H9 (cell line): ENCODE results near the gene ZSWIM1. TPM values are rescaled to one million over a fixed set of nuclear protein-coding genes. Genes with fewer than 3 reads are reported as not detected.

Experiments
- DNase-seq: peaks from one replicate; pipeline ENCODE4 v3.0.0-alpha.2; 2017
- H2AFZ ChIP-seq: one replicate; pipeline ENCODE4 v1.6.1; 2013; ENCODE audit warnings: mild to moderate bottlenecking, low read length, control low read depth, moderate library complexity
- H2AK5ac ChIP-seq: 2 replicates; pipeline ENCODE4 v1.6.1; 2013; ENCODE audit warnings: low read length, control low read depth, mixed read lengths; ENCODE audit not compliant: insufficient read length
- H2BK120ac ChIP-seq: one replicate; pipeline ENCODE4 v1.6.1; 2013; ENCODE audit warnings: low read depth, mild to moderate bottlenecking, low read length, control low read depth, inconsistent platforms; ENCODE audit not compliant: poor library complexity, severe bottlenecking
- H2BK12ac ChIP-seq: 2 replicates; pipeline ENCODE4 v1.6.1; 2013; ENCODE audit warnings: low read length, control low read depth, mixed read lengths, low read depth; ENCODE audit not compliant: insufficient read length
- H2BK15ac ChIP-seq: 2 replicates; pipeline ENCODE4 v1.6.1; 2013; ENCODE audit warnings: low read depth, low read length, control low read depth
- H2BK20ac ChIP-seq: one replicate; pipeline ENCODE4 v1.6.1; 2013; ENCODE audit warnings: low read depth, mild to moderate bottlenecking, low read length, control low read depth, inconsistent platforms; ENCODE audit not compliant: poor library complexity, severe bottlenecking
- H2BK5ac ChIP-seq: 2 replicates; pipeline ENCODE4 v1.6.1; 2013; ENCODE audit warnings: low read length, control low read depth, mixed read lengths; ENCODE audit not compliant: insufficient read length
- H3K14ac ChIP-seq: 2 replicates; pipeline ENCODE4 v1.6.1; 2013; ENCODE audit warnings: low read length, control low read depth; ENCODE audit not compliant: insufficient read depth
- H3K18ac ChIP-seq: 2 replicates; pipeline ENCODE4 v1.6.1; 2013; ENCODE audit warnings: low read depth, mild to moderate bottlenecking, mixed read lengths, low read length, control low read depth; ENCODE audit not compliant: insufficient read length
- H3K23ac ChIP-seq: 2 replicates; pipeline ENCODE4 v1.6.1; 2013; ENCODE audit warnings: low read length, control low read depth, mixed read lengths, low read depth; ENCODE audit not compliant: insufficient read length
- H3K23me2 ChIP-seq: 2 replicates; pipeline ENCODE4 v1.6.1; 2013; ENCODE audit warnings: low read depth, mild to moderate bottlenecking, mixed read lengths, low read length, control low read depth; ENCODE audit not compliant: insufficient read length, poor library complexity, severe bottlenecking
- H3K27ac ChIP-seq: 2 replicates; pipeline ENCODE4 v1.5.1; 2013; ENCODE audit warnings: low read length, control low read depth, mixed read lengths, low read depth; ENCODE audit not compliant: insufficient read length
- H3K27me3 ChIP-seq: 2 replicates; pipeline ENCODE4 v1.6.1; 2013; ENCODE audit warnings: low read length, control low read depth, inconsistent platforms; ENCODE audit not compliant: insufficient read depth
- H3K4ac ChIP-seq: 2 replicates; pipeline ENCODE4 v1.6.1; 2013; ENCODE audit warnings: low read depth, mild to moderate bottlenecking, control low read depth, inconsistent platforms, low read length, moderate library complexity
- H3K4me1 ChIP-seq: 2 replicates; pipeline ENCODE4 v1.6.1; 2013; ENCODE audit warnings: low read length, control low read depth, inconsistent platforms; ENCODE audit not compliant: insufficient read depth
- H3K4me2 ChIP-seq: 2 replicates; pipeline ENCODE4 v1.6.1; 2013; ENCODE audit warnings: low read length, control low read depth, mixed read lengths; ENCODE audit not compliant: insufficient read length, insufficient read depth
- H3K56ac ChIP-seq: 2 replicates; pipeline ENCODE4 v1.6.1; 2013; ENCODE audit warnings: low read depth, mild to moderate bottlenecking, mixed read lengths, low read length, control low read depth; ENCODE audit not compliant: insufficient read length
- H3K79me1 ChIP-seq: 2 replicates; pipeline ENCODE4 v1.6.1; 2013; ENCODE audit warnings: low read depth, mild to moderate bottlenecking, moderate library complexity, low read length, control low read depth, inconsistent platforms; ENCODE audit not compliant: insufficient read depth, poor library complexity, severe bottlenecking
- H3K79me2 ChIP-seq: 2 replicates; pipeline ENCODE4 v1.6.1; 2013; ENCODE audit warnings: low read length, control low read depth, inconsistent platforms; ENCODE audit not compliant: insufficient read depth
- H3K9ac ChIP-seq: 2 replicates; pipeline ENCODE4 v1.6.1; 2013; ENCODE audit warnings: low read length, control low read depth, mixed read lengths; ENCODE audit not compliant: insufficient read length; ENCODE audit errors: extremely low read depth
- H3K9me3 ChIP-seq: one replicate; pipeline ENCODE4 v1.6.1; 2013; ENCODE audit warnings: low read depth, low read length, inconsistent platforms; ENCODE audit not compliant: control insufficient read depth
- H3T11ph ChIP-seq: one replicate; pipeline ENCODE4 v1.6.1; 2013; ENCODE audit warnings: mild to moderate bottlenecking, low read length, control low read depth, inconsistent platforms
- H4K20me1 ChIP-seq: one replicate; pipeline ENCODE4 v1.6.1; 2013; ENCODE audit not compliant: control insufficient read depth, insufficient read length, insufficient read depth
- H4K5ac ChIP-seq: 2 replicates; pipeline ENCODE4 v1.6.1; 2013; ENCODE audit warnings: low read depth, mild to moderate bottlenecking, mixed read lengths, low read length, control low read depth; ENCODE audit not compliant: insufficient read length
- H4K8ac ChIP-seq: replicated peaks from 2 replicates; pipeline ENCODE4 v1.6.1; 2013; ENCODE audit warnings: low read length, control low read depth, mixed read lengths, low read depth; ENCODE audit not compliant: insufficient read length
- H4K91ac ChIP-seq: 2 replicates; pipeline ENCODE4 v1.6.1; 2013; ENCODE audit warnings: low read depth, mild to moderate bottlenecking, moderate library complexity, mixed read lengths, low read length, control low read depth; ENCODE audit not compliant: insufficient read length
- H3K27ac Mint-ChIP-seq, 3 experiments: 2 replicates in 2 of 3; 3 replicates in 1 of 3; pipeline ENCODE4 v1.8.0; 2020 to 2021; ENCODE audit warnings: mixed read lengths in 3 of 3, mild to moderate bottlenecking in 1 of 3, moderate library complexity in 1 of 3
- H3K27me3 Mint-ChIP-seq: 2 replicates; pipeline ENCODE4 v1.8.0; 2021; ENCODE audit warnings: low read depth, mild to moderate bottlenecking, moderate library complexity, mixed read lengths
- H3K36me3 Mint-ChIP-seq, 3 experiments: 2 replicates in 2 of 3; 3 replicates in 1 of 3; pipeline ENCODE4 v1.8.0; 2020 to 2021; ENCODE audit warnings: low read depth in 3 of 3, mixed read lengths in 3 of 3; ENCODE audit not compliant: insufficient read depth in 1 of 3
- H3K4me1 Mint-ChIP-seq, 2 experiments: 2 replicates each; pipeline ENCODE4 v1.8.0; 2020; ENCODE audit warnings: mixed read lengths in 2 of 2
- H3K4me3 Mint-ChIP-seq, 2 experiments: 2 replicates in 1 of 2; 3 replicates in 1 of 2; pipeline ENCODE4 v1.8.0; 2020 to 2021; ENCODE audit warnings: mild to moderate bottlenecking in 2 of 2, mixed read lengths in 2 of 2, moderate library complexity in 1 of 2
- H3K9me3 Mint-ChIP-seq, 2 experiments: 2 replicates in 1 of 2; 3 replicates in 1 of 2; pipeline ENCODE4 v1.8.0; 2020; ENCODE audit warnings: mild to moderate bottlenecking in 2 of 2, mixed read lengths in 2 of 2, moderate library complexity in 1 of 2
- CTCF ChIP-seq: fragments of 200-600 bp; sonication (generic); conservative IDR thresholded peaks from 3 replicates; pipeline ENCODE4 v1.8.0; 2021; ENCODE audit warnings: antibody characterized with exemption, mild to moderate bottlenecking
- WGBS: extraction: QIAGEN DNeasy Blood & Tissue Kit; methylation state at CpG from one replicate; pipeline ENCODE4 v1.1.7; 2013; ENCODE audit warnings: missing lambda C conversion rate, low lambda C conversion rate, mixed read lengths; ENCODE audit not compliant: insufficient read length; ENCODE audit errors: extremely low coverage; 5-methylcytosine and 5-hydroxymethylcytosine counted together
- total RNA-seq: library from RNA; stranded (reverse); gene quantifications from 2 replicates; pipeline ENCODE4 v1.2.1, GENCODE V29; 2021

Gene ZSWIM1
- total RNA-seq, 1 experiment from 2014 or later: 13.0 TPM

DNA sequence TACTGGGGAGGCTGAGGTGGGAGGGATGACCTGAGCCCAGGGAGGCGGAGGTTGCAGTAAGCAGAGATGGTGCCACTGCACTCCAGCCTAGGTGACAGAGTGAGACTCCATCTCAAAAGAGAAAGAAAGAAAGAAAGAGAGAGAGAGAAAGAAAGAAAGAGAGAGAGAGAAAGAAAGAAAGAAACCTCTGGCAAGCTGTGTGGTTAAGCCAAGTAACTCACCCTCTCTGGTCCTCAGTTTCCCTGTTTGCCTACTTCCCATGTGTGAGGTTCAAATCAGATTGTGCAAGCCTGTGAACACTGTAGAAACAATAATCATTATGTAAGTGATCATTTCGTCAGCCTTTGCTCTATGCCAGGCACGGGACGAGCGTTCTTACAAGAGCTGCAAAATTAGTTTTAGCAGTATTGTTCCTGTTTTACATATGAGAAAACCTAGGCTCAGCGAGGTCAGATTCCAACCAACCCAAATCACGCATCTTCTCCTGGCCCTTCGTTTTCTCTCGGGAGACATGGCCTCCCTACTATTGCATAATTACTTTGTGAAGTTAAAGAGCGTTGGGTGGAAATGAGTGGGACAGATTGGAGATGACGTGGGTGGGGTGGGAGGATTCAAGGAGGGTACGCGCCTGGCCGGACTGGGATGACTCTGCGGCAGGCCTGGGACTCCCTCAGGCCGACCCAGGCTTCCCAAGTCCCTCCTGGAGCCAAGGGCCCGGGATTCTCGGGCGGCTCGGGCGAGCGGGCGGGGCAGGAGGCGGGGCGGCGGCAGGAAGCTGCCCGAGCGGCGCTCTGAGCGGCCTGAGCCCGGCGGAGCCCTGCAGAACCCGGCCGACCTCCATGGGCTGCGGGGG, 47.8 kb upstream of the ZSWIM1 start, which contains the start of gene SNX21:
Gene SNX21, plus strand, starts transcription at position 770 of the 853 bp plus-strand sequence. CDS start 121 bp downstream, outside the sequence.
- peak within 1 kb of the TSS; percentile 80 for H3K4me2 ChIP-seq
- peaks cover 4% of the 10 kb centered on the region; the same call in 1 of the 2 replicates for H3K4me1 ChIP-seq
- no peaks in the 10 kb centered on the region for H3K9me3 Mint-ChIP-seq
- H2BK120ac ChIP-seq: peak within 1 kb of the TSS; percentile 70
- peak within 1 kb of the TSS; percentile 78 for H3K14ac ChIP-seq
- peak within 1 kb of the TSS; percentile 58 for H2AFZ ChIP-seq
- H3T11ph ChIP-seq: no peak within 1 kb of the TSS
- peaks cover 9% of the 10 kb centered on the region for H3K23me2 ChIP-seq
- no peak within 1 kb of the TSS for H2BK20ac ChIP-seq
- H3K9ac ChIP-seq: peak within 1 kb of the TSS; percentile 67
- no peak within 1 kb of the TSS for H3K23ac ChIP-seq
- no peak within 1 kb of the TSS for H3K56ac ChIP-seq
- H2BK5ac ChIP-seq: no peak within 1 kb of the TSS
- H3K36me3 Mint-ChIP-seq: peaks cover 2 to 26% (median 24%) of the 10 kb centered on the region in 3 experiments; a peak in 6 of 7 replicates
- H2BK15ac ChIP-seq: no peak within 1 kb of the TSS
- no peaks in the 10 kb centered on the region for H3K79me2 ChIP-seq
- H3K79me1 ChIP-seq: peaks cover 5% of the 10 kb centered on the region
- peak within 1 kb of the TSS; percentile 65 to 96 (median 93) for H3K27ac Mint-ChIP-seq
- H2AK5ac ChIP-seq: no peak within 1 kb of the TSS
- peak; percentile 89 for DNase-seq
- peak within 1 kb of the TSS; percentile 17 for H2BK12ac ChIP-seq
- no peaks in the 10 kb centered on the region for H3K9me3 ChIP-seq
- peak within 1 kb of the TSS; percentile 50 for H3K27ac ChIP-seq
- no peaks in the 10 kb centered on the region for H3K27me3 ChIP-seq
- no peaks in the 10 kb centered on the region for H4K20me1 ChIP-seq
- peak within 1 kb of the TSS; percentile 87 for H3K18ac ChIP-seq
- H3K4me3 Mint-ChIP-seq: peak within 1 kb of the TSS; percentile 75 to 88
- no peak within 1 kb of the TSS for H4K8ac ChIP-seq
- no peak for TF ChIP-seq CTCF
- WGBS: no CpG with 5 or more reads among the region's 35 CpGs
- H3K27me3 Mint-ChIP-seq: no peaks in the 10 kb centered on the region
- H3K4ac ChIP-seq: no peak within 1 kb of the TSS
- H3K4me1 Mint-ChIP-seq: peaks cover 23 to 28% of the 10 kb centered on the region in 2 experiments
- H4K5ac ChIP-seq: peak within 1 kb of the TSS; percentile 12
- H4K91ac ChIP-seq: no peak within 1 kb of the TSS
